Endothelial cell of umbilical vein (primary cell): Measurements from ENCODE around the gene BRMS1. TPM values are rescaled to one million over a fixed set of nuclear protein-coding genes. Genes with fewer than 3 reads are reported as not detected.
A peak's percentile ranks its signal among the peaks of the same experiment; 100 is the strongest.

Source experiments
- BruUV-seq: library from RNA; stranded (reverse); fragments of 400-500 nt; replicated peaks from 2 replicates; lab custom pipeline; 2021; lab: Mats Ljungman, UMichigan
- CTCF ChIA-PET: fragments of 300-600, 350-600 bp; sonication (Branson Sonifier 250); formaldehyde crosslinking; loops from one replicate; lab custom pipeline; 2021; ENCODE audit warnings: antibody characterized with exemption, inconsistent platforms; lab: Charles Lee
- POLR2A ChIA-PET: fragments of 300-600, 350-600 bp; sonication (Branson Sonifier 250); formaldehyde crosslinking; loops from one replicate; lab custom pipeline; 2021; ENCODE audit warnings: antibody characterized with exemption, inconsistent platforms; lab: Charles Lee
- DNase-seq: peaks from one replicate; pipeline ENCODE4 v3.0.0-alpha.2; 2011; ENCODE audit warnings: low read depth, low spot score
- FAIRE-seq: peaks from 2 replicates; lab custom pipeline; 2011; peaks lifted over from hg19 to GRCh38; lab: Jason Lieb, UNC
- H2AFZ ChIP-seq: 2 replicates; pipeline ENCODE4 v1.6.0; 2012; ENCODE audit warnings: low read depth, low read length, control low read depth, inconsistent platforms
- H3K27ac ChIP-seq: 2 replicates; pipeline ENCODE4 v1.5.1; 2011; ENCODE audit warnings: low read depth, mild to moderate bottlenecking, control low read depth, low read length, moderate library complexity; ENCODE audit not compliant: insufficient read depth
- H3K27me3 ChIP-seq, 2 experiments: 2 replicates each; pipeline versions ENCODE4 v1.6.0 to v1.6.1; 2011; ENCODE audit warnings: low read length in 2 of 2, mixed read lengths in 1 of 2; ENCODE audit not compliant: control insufficient read depth in 2 of 2, insufficient read depth in 2 of 2
- H3K36me3 ChIP-seq, 2 experiments: 2 replicates in 1 of 2; 3 replicates in 1 of 2; pipeline ENCODE4 v1.5.1; 2011; ENCODE audit warnings: low read length in 2 of 2, mild to moderate bottlenecking in 1 of 2, moderate library complexity in 1 of 2; ENCODE audit not compliant: control insufficient read depth in 2 of 2, insufficient read depth in 2 of 2; ENCODE audit errors: extremely low read depth in 1 of 2
- H3K4me1 ChIP-seq: 3 replicates; pipeline ENCODE4 v1.5.1; 2011; ENCODE audit warnings: mild to moderate bottlenecking, low read length; ENCODE audit not compliant: control insufficient read depth, insufficient read depth; ENCODE audit errors: extremely low read depth
- H3K4me2 ChIP-seq: 2 replicates; pipeline ENCODE4 v1.6.1; 2011; ENCODE audit warnings: low read length, control low read depth, mixed read lengths; ENCODE audit not compliant: insufficient read depth
- H3K4me3 ChIP-seq, 3 experiments: fragments of 200-600 bp in 1 of 3; sonication (generic), shearing (Covaris generic) in 1 of 3; replicated peaks in 1 of 3; 2 replicates each; pipeline ENCODE4 v1.5.1; 2011 to 2016; ENCODE audit warnings: control low read depth in 3 of 3, low read length in 3 of 3, mild to moderate bottlenecking in 2 of 3, inconsistent platforms in 1 of 3, low read depth in 1 of 3, moderate library complexity in 1 of 3; ENCODE audit not compliant: insufficient read depth in 1 of 3
- H3K79me2 ChIP-seq: 2 replicates; pipeline ENCODE4 v1.6.0; 2012; ENCODE audit warnings: low read length, inconsistent platforms; ENCODE audit not compliant: control insufficient read depth, insufficient read depth
- H3K9ac ChIP-seq: replicated peaks from 2 replicates; pipeline ENCODE3; 2011; ENCODE audit warnings: low read length, control low read depth; ENCODE audit not compliant: insufficient read depth; ENCODE audit errors: extremely low read depth
- H3K9me1 ChIP-seq: replicated peaks from 3 replicates; pipeline ENCODE4 v1.6.0; 2011; ENCODE audit warnings: mild to moderate bottlenecking, low read length; ENCODE audit not compliant: control insufficient read depth, insufficient read depth; ENCODE audit errors: extremely low read depth
- H3K9me3 ChIP-seq: replicated peaks from 2 replicates; pipeline ENCODE4 v1.5.1; 2012; ENCODE audit warnings: low read length, inconsistent platforms; ENCODE audit not compliant: control insufficient read depth, insufficient read depth
- H4K20me1 ChIP-seq: replicated peaks from 2 replicates; pipeline ENCODE3; 2011; ENCODE audit warnings: mild to moderate bottlenecking, low read length; ENCODE audit not compliant: control insufficient read depth, insufficient read depth; ENCODE audit errors: extremely low read depth
- EZH2 ChIP-seq: IDR thresholded peaks from 2 replicates; pipeline ENCODE4 v1.6.1; 2012; ENCODE audit warnings: borderline replicate concordance, low read depth, mild to moderate bottlenecking, moderate library complexity, low read length, inconsistent platforms; ENCODE audit not compliant: severe bottlenecking
- FOS ChIP-seq: IDR thresholded peaks from 2 replicates; pipeline ENCODE4 v1.6.1; 2011; ENCODE audit warnings: mild to moderate bottlenecking, low read length, moderate library complexity, borderline replicate concordance; ENCODE audit not compliant: insufficient read depth
- GATA2 ChIP-seq: IDR thresholded peaks from 2 replicates; pipeline ENCODE4 v1.7.0; 2011; ENCODE audit warnings: low read depth, mild to moderate bottlenecking, moderate library complexity, mixed read lengths, low read length; ENCODE audit not compliant: insufficient read length, insufficient read depth
- JUN ChIP-seq: IDR thresholded peaks from 2 replicates; pipeline ENCODE4 v1.6.1; 2011; ENCODE audit warnings: borderline replicate concordance, low read depth; ENCODE audit not compliant: insufficient read length, insufficient read depth
- MYC ChIP-seq: IDR thresholded peaks from one replicate; pipeline ENCODE4 v1.6.1; 2011; ENCODE audit warnings: mild to moderate bottlenecking, low read depth, low read length
- POLR2A ChIP-seq: IDR thresholded peaks from 2 replicates; pipeline ENCODE4 v1.6.1; 2012; ENCODE audit warnings: low read depth, mild to moderate bottlenecking, control low read depth, low read length
- POLR2AphosphoS5 ChIP-seq: IDR thresholded peaks from 2 replicates; pipeline ENCODE4 v1.6.1; 2012; ENCODE audit warnings: low read depth, mild to moderate bottlenecking, control low read depth, low read length, moderate library complexity; ENCODE audit not compliant: insufficient read depth
- dilution Hi-C: fragments of 300-500 bp; cut with MboI; formaldehyde crosslinking; loops from one replicate; pipeline ENCODE4 v1.15.0; 2019; ENCODE audit warnings: low sequenced_read_pairs; ENCODE audit not compliant: extremely low pct_ligation_motif_present
- intact Hi-C: fragments of 100-400 bp; cut with micrococcal nuclease; formaldehyde crosslinking; loops from one replicate; pipeline ENCODE4 v1.10.0; 2022
- polyA plus RNA-seq, 4 experiments: library from polyadenylated mRNA; depleted of rRNA in 3 of 4; stranded (reverse) in 3 of 4; unstranded in 1 of 4; fragments of >200 nt; gene quantifications; 2 replicates each; pipeline versions ENCODE4 v1.2.1 to v1.2.3, GENCODE V29; 2011 to 2012; ENCODE audit warnings: missing spikeins in 1 of 4
- total RNA-seq: library from RNA; stranded (reverse); gene quantifications from 2 replicates; pipeline ENCODE4 v1.2.3, GENCODE V29; 2021
- TF ChIP-seq, protein P1 (sequence below): IDR thresholded peaks from 2 replicates; pipeline ENCODE4 v1.6.1; 2011; ENCODE audit not compliant: insufficient read depth, insufficient read length
- TF ChIP-seq, protein P2 (sequence below), 2 donors: IDR thresholded peaks; 1 replicate in 1 of 2; 2 replicates in 1 of 2; pipeline ENCODE4 v1.5.1; 2011; ENCODE audit warnings: low read length in 2 of 2, mild to moderate bottlenecking in 2 of 2, moderate library complexity in 2 of 2, control low read depth in 1 of 2, inconsistent platforms in 1 of 2, low read depth in 1 of 2; ENCODE audit not compliant: insufficient read depth in 1 of 2; ENCODE audit errors: extremely low read depth in 1 of 2

BRMS1 gene
- total and polyA plus RNA-seq, 2 donors (not counting 3 experiments of a cell fraction or from before 2014, with no cell fraction given): 51.4 to 53.1 TPM

DNA sequence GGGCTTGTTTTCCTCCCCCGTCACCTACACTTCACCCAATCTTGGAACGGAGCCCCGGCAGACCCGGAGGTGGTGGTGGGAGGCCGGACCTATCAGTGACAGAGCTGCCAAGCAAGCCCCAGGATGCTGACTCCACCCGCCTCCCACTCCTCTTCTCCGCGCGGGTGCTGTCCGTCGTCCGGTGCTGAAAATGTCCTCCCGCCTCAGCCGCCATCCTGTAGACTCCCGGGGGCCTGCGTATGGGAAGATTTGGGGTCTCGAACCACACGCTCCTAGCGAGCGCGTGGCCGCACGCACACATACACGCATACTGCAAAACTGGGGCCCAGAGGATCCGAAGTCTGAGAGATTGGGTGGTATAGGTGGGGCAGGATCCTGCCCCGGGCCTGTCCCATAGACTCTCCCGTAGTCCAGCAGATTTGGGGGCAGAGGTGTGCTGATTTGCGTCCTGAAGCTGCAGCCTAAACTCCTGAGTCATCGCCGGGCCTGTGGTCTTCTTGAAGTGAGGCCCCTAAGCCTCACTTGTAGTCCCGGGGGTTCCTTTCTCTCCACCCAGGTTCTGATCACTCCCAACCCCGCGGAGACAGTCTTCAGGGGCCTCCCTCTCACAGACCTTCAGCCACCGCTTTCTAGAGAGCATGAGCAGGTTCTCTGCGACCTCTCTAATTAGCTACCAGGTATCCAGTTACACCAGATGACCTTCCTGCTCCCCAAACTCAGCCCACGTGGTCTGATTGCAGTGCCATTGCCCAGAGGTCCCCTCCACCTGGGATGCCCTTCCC lies 55.2 kb downstream of the BRMS1 start:
- TF ChIP-seq GATA2 (no peak), FOS (no peak), EZH2 (no peak), POLR2AphosphoS5 (no peak), POLR2A (no peak), MYC (no peak), JUN (no peak)
- TF ChIP-seq, protein P1, sequence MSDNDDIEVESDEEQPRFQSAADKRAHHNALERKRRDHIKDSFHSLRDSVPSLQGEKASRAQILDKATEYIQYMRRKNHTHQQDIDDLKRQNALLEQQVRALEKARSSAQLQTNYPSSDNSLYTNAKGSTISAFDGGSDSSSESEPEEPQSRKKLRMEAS: no peak
- TF ChIP-seq, protein P2, sequence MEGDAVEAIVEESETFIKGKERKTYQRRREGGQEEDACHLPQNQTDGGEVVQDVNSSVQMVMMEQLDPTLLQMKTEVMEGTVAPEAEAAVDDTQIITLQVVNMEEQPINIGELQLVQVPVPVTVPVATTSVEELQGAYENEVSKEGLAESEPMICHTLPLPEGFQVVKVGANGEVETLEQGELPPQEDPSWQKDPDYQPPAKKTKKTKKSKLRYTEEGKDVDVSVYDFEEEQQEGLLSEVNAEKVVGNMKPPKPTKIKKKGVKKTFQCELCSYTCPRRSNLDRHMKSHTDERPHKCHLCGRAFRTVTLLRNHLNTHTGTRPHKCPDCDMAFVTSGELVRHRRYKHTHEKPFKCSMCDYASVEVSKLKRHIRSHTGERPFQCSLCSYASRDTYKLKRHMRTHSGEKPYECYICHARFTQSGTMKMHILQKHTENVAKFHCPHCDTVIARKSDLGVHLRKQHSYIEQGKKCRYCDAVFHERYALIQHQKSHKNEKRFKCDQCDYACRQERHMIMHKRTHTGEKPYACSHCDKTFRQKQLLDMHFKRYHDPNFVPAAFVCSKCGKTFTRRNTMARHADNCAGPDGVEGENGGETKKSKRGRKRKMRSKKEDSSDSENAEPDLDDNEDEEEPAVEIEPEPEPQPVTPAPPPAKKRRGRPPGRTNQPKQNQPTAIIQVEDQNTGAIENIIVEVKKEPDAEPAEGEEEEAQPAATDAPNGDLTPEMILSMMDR (IDR thresholded peaks at IDR 0.05; ENCODE audit: extremely low read depth in 1 of 2, insufficient read depth in 1 of 2, low read depth in 1 of 2, low read length in 2 of 2): no peak
- no peaks in the 10 kb centered on the region for H4K20me1 ChIP-seq
- ChIA-PET CTCF (interaction anchor here (1.0 to 1.9 kb wide), 6 partner anchors 7 to 67 kb away, joined by 3 to 10 read pairs (median 6); no protein-coding TSS in a partner anchor), POLR2A (interaction anchor here (1.0 to 1.4 kb wide), 4 partner anchors 22 to 53 kb away, joined by 3 to 12 read pairs (median 7); partner anchors contain the start of genes RAB1B and RIN1)
- peaks cover 13% of the 10 kb centered on the region for H3K4me1 ChIP-seq
- H3K9me1 ChIP-seq: no peaks in the 10 kb centered on the region
- peak overlapping the region; percentile 46 for H3K9ac ChIP-seq
- peak overlapping the region; percentile 9 to 73 (median 62) for H3K4me3 ChIP-seq
- dilution Hi-C loops: no loop called here
- DNase-seq (no peak), FAIRE-seq (no peak)
- TSS peak; percentile 93 for BruUV-seq
- intact Hi-C loops: loop anchor here (1.0 kb wide), 3 partner anchors 22 to 132 kb away; partner anchors contain the start of gene NPAS4
- H3K27me3 ChIP-seq: peaks cover 20% of the 10 kb centered on the region in 2 experiments
- peaks cover 0 to 6% of the 10 kb centered on the region in 2 experiments for H3K36me3 ChIP-seq
- peak overlapping the region; percentile 54 for H3K27ac ChIP-seq
- peaks cover 12% of the 10 kb centered on the region for H3K79me2 ChIP-seq
- H3K9me3 ChIP-seq: no peaks in the 10 kb centered on the region
- peak overlapping the region; percentile 77 for H2AFZ ChIP-seq
- H3K4me2 ChIP-seq: peak overlapping the region; percentile 69
